NT2/D1 (cell line): ENCODE results near the gene TAF6.

ENCODE experiments used
- DNase-seq: peaks from one replicate; pipeline ENCODE4 v3.0.0-alpha.2; 2011; ENCODE audit warnings: low read depth, low spot score
- H3K27me3 ChIP-seq: 2 replicates; pipeline ENCODE4 v1.6.0; 2011; ENCODE audit warnings: mild to moderate bottlenecking; ENCODE audit not compliant: insufficient read length, insufficient read depth
- H3K36me3 ChIP-seq: 2 replicates; pipeline ENCODE4 v1.6.1; 2011; ENCODE audit warnings: mild to moderate bottlenecking, low read length, mixed read lengths; ENCODE audit not compliant: insufficient read depth, insufficient read length
- H3K4me1 ChIP-seq: 2 replicates; pipeline ENCODE4 v1.5.1; 2011; ENCODE audit not compliant: insufficient read depth, insufficient read length
- H3K4me3 ChIP-seq: 2 replicates; pipeline ENCODE4 v1.5.1; 2011; ENCODE audit warnings: low read depth; ENCODE audit not compliant: insufficient read length
- H3K9ac ChIP-seq: 2 replicates; pipeline ENCODE4 v1.6.0; 2011; ENCODE audit warnings: low read depth; ENCODE audit not compliant: insufficient read length
- H3K9me3 ChIP-seq: 2 replicates; pipeline ENCODE4 v1.5.1; 2011; ENCODE audit warnings: mild to moderate bottlenecking, low read length; ENCODE audit not compliant: insufficient read depth
- SUZ12 ChIP-seq: IDR thresholded peaks from 2 replicates; pipeline ENCODE4 v1.6.1; 2011; ENCODE audit not compliant: insufficient read length, insufficient read depth; ENCODE audit errors: extremely low read depth
- YY1 ChIP-seq: IDR thresholded peaks from 2 replicates; pipeline ENCODE4 v1.6.1; 2011; ENCODE audit not compliant: insufficient read length, insufficient read depth
- ZNF274 ChIP-seq: IDR thresholded peaks from 2 replicates; pipeline ENCODE4 v1.6.1; 2011; ENCODE audit warnings: mild to moderate bottlenecking, low read depth, low read length

The TAF6 gene

GRCh38 chr7:100102950-100103840, 16.0 kb downstream of the TAF6 start:
- DNase-seq, result no peak
- Histone ChIP-seq H3K36me3 (peaks cover 65% of the 10 kb centered on the region), H3K4me3 (no peak overlapping the region), H3K9ac (peak overlapping the region; percentile 21), H3K27me3 (no peaks in the 10 kb centered on the region), H3K4me1 (peaks cover 10% of the 10 kb centered on the region), H3K9me3 (no peaks in the 10 kb centered on the region)
- TF ChIP-seq SUZ12 (no peak), YY1 (no peak), ZNF274 (no peak)

- DNase-seq, result peak; percentile 98
- H3K27me3 ChIP-seq, result no peaks in the 10 kb centered on the region
- peaks cover 10% of the 10 kb centered on the region for H3K4me1 ChIP-seq
- H3K4me3 ChIP-seq, result peak within 1 kb of the TSS; percentile 93
- TF ChIP-seq ZNF274 (no peak), YY1 (no peak), SUZ12 (no peak)
- H3K9me3 ChIP-seq, result no peaks in the 10 kb centered on the region
- H3K9ac ChIP-seq, result peak within 1 kb of the TSS; percentile 100
- H3K36me3 ChIP-seq, result peaks cover 63% of the 10 kb centered on the region
Measured at GRCh38 chr7:100101016-100101862, 17.9 kb downstream of the TAF6 start, which contains the start of the genes AP4M1 and MCM7. Gene AP4M1, plus strand, starts transcription at chr7:100101643. Its CDS starts 72 bp downstream, at chr7:100101715. Gene MCM7, minus strand, starts transcription at chr7:100101397. Its CDS starts 103 bp downstream, at chr7:100101294.

- H3K4me1 ChIP-seq, result peaks cover 10% of the 10 kb centered on the region
- H3K9me3 ChIP-seq, result no peaks in the 10 kb centered on the region
- TF ChIP-seq YY1 (no peak), ZNF274 (no peak), SUZ12 (no peak)
- H3K36me3 ChIP-seq, result peaks cover 63% of the 10 kb centered on the region
- peak overlapping the region; percentile 100 for H3K9ac ChIP-seq
- H3K27me3 ChIP-seq, result no peaks in the 10 kb centered on the region
- no peak for DNase-seq
- H3K4me3 ChIP-seq, result peak overlapping the region; percentile 93
Measured at GRCh38 chr7:100100420-100101015, 18.6 kb downstream of the TAF6 start.

- DNase-seq, result no peak
- Histone ChIP-seq H3K9me3 (no peaks in the 10 kb centered on the region), H3K4me3 (peak overlapping the region; percentile 93), H3K9ac (peak overlapping the region; percentile 100), H3K4me1 (peaks cover 10% of the 10 kb centered on the region), H3K27me3 (no peaks in the 10 kb centered on the region), H3K36me3 (peaks cover 64% of the 10 kb centered on the region)
- TF ChIP-seq SUZ12, result no peak
- no peak for TF ChIP-seq YY1
- TF ChIP-seq ZNF274, result no peak
Measured at GRCh38 chr7:100099452-100099851, 19.7 kb downstream of the TAF6 start.

GRCh38 chr7:100098913-100099312, 20.2 kb downstream of the TAF6 start:
- Histone ChIP-seq H3K36me3 (peaks cover 64% of the 10 kb centered on the region), H3K9ac (no peak overlapping the region), H3K4me3 (no peak overlapping the region), H3K9me3 (no peaks in the 10 kb centered on the region), H3K4me1 (peaks cover 10% of the 10 kb centered on the region), H3K27me3 (no peaks in the 10 kb centered on the region)
- DNase-seq, result no peak
- TF ChIP-seq YY1, result no peak
- TF ChIP-seq ZNF274, result no peak
- TF ChIP-seq SUZ12, result no peak

GRCh38 chr7:100095704-100096103, 23.5 kb downstream of the TAF6 start:
- no peak for DNase-seq
- Histone ChIP-seq H3K27me3 (no peaks in the 10 kb centered on the region), H3K9ac (no peak overlapping the region), H3K36me3 (peaks cover 91% of the 10 kb centered on the region), H3K4me3 (no peak overlapping the region), H3K9me3 (no peaks in the 10 kb centered on the region), H3K4me1 (peaks cover 9% of the 10 kb centered on the region)
- TF ChIP-seq YY1 (no peak), ZNF274 (no peak), SUZ12 (no peak)
